WTC11 (cell line): ENCODE data around the gene CAMK2G.

Experiments
- ATF1 ChIP-seq: sonication (generic); formaldehyde crosslinking; IDR thresholded peaks from 2 replicates; pipeline ENCODE4 v1.8.1; 2023; ENCODE audit warnings: mild to moderate bottlenecking, moderate library complexity, missing genetic modification reagents
- CTCF ChIP-seq: fragments of 200-600 bp; IDR thresholded peaks from 2 replicates; pipeline ENCODE4 v1.8.0; 2022; ENCODE audit warnings: antibody characterized with exemption
- USF2 ChIP-seq: sonication (generic); formaldehyde crosslinking; IDR thresholded peaks from 2 replicates; pipeline ENCODE4 v1.8.1; 2023; ENCODE audit warnings: mild to moderate bottlenecking, missing genetic modification reagents, moderate library complexity

- TF ChIP-seq USF2 (no peak), CTCF (no peak), ATF1 (no peak)
Observed at GRCh38 chr10:73840403-73841060, 33.8 kb downstream of the CAMK2G start.
